ENCODE measurements around the gene SARS2. TPM values are rescaled to one million over a fixed set of nuclear protein-coding genes. Genes with fewer than 3 reads are reported as not detected.

The SARS2 gene
- total RNA-seq, 1 experiment from 2014 or later, result 57.4 TPM

GRCh38 chr19:38918526-38918925, 12.0 kb downstream of the SARS2 start:
- no peaks in the 10 kb centered on the region for H3K9me3 ChIP-seq (ENCODE audit: control insufficient read depth, low read depth, low read length)
- no peaks in the 10 kb centered on the region for H3K27me3 ChIP-seq (ENCODE audit: insufficient read depth, low read length)
- H4K91ac ChIP-seq (ENCODE audit: insufficient read length, low read depth, low read length), result no peak overlapping the region
- H3K23ac ChIP-seq (ENCODE audit: insufficient read length, low read depth, low read length), result no peak overlapping the region
- H3K36me3 Mint-ChIP-seq (ENCODE audit: insufficient read depth in 1 of 3, low read depth in 3 of 3), result peaks cover 12 to 22% (median 22%) of the 10 kb centered on the region in 3 experiments; a peak in 6 of 7 replicates
- no peak overlapping the region for H2BK12ac ChIP-seq (ENCODE audit: insufficient read length, low read depth, low read length)
- H3K27ac Mint-ChIP-seq, result no peak overlapping the region; a peak in 1 of 7 replicates
- no peak overlapping the region for H3K9ac ChIP-seq (ENCODE audit: extremely low read depth, insufficient read length, low read length)
- H3K79me2 ChIP-seq (ENCODE audit: insufficient read depth, low read length), result no peaks in the 10 kb centered on the region
- no peaks in the 10 kb centered on the region for H3K4me1 ChIP-seq (ENCODE audit: insufficient read depth, low read length)
- H3K9me3 Mint-ChIP-seq, result peaks cover 0 to 2% of the 10 kb centered on the region in 2 experiments; a peak in 1 of 5 replicates
- no CpG with 5 or more reads among the region's 10 CpGs for WGBS (ENCODE audit: extremely low coverage, insufficient read length, low lambda C conversion rate)
- no peaks in the 10 kb centered on the region for H3K79me1 ChIP-seq (ENCODE audit: insufficient read depth, low read depth, low read length, poor library complexity, severe bottlenecking)
- no peak overlapping the region for H3K4me3 Mint-ChIP-seq
- no peaks in the 10 kb centered on the region for H3K4me1 Mint-ChIP-seq
- H2BK120ac ChIP-seq (ENCODE audit: low read depth, low read length, poor library complexity, severe bottlenecking), result no peak overlapping the region
- H3K27me3 Mint-ChIP-seq (ENCODE audit: low read depth), result no peaks in the 10 kb centered on the region
- no peaks in the 10 kb centered on the region for H3K23me2 ChIP-seq (ENCODE audit: insufficient read length, low read depth, low read length, poor library complexity, severe bottlenecking)
- H2AK5ac ChIP-seq (ENCODE audit: insufficient read length, low read length), result no peak overlapping the region
- H3K27ac ChIP-seq (ENCODE audit: insufficient read length, low read depth, low read length), result no peak overlapping the region
- TF ChIP-seq CTCF (conservative IDR thresholded peaks at IDR 0.05), result no peak
- no peak for DNase-seq
- no peak overlapping the region for H4K5ac ChIP-seq (ENCODE audit: insufficient read length, low read depth, low read length)
- H2BK20ac ChIP-seq (ENCODE audit: low read depth, low read length, poor library complexity, severe bottlenecking), result no peak overlapping the region
- H2BK15ac ChIP-seq (ENCODE audit: low read depth, low read length), result no peak overlapping the region
- H3K14ac ChIP-seq (ENCODE audit: insufficient read depth, low read length), result no peak overlapping the region
- no peaks in the 10 kb centered on the region for H4K20me1 ChIP-seq (ENCODE audit: control insufficient read depth, insufficient read depth, insufficient read length)
- H4K8ac ChIP-seq (replicated peaks; ENCODE audit: insufficient read length, low read depth, low read length), result no peak overlapping the region
- H3K4me2 ChIP-seq (ENCODE audit: insufficient read depth, insufficient read length, low read length), result no peak overlapping the region
- no peak overlapping the region for H3K4ac ChIP-seq (ENCODE audit: low read depth, low read length)
- no peak overlapping the region for H2AFZ ChIP-seq (ENCODE audit: low read length)
- no peak overlapping the region for H3K18ac ChIP-seq (ENCODE audit: insufficient read length, low read depth, low read length)
- no peak overlapping the region for H3K56ac ChIP-seq (ENCODE audit: insufficient read length, low read depth, low read length)
- no peak overlapping the region for H3T11ph ChIP-seq (ENCODE audit: low read length)
- H2BK5ac ChIP-seq (ENCODE audit: insufficient read length, low read length), result no peak overlapping the region
